ENCODE results near the gene PTER. TPM values are rescaled to one million over a fixed set of nuclear protein-coding genes. Genes with fewer than 3 reads are reported as not detected.

Gene PTER, protein sequence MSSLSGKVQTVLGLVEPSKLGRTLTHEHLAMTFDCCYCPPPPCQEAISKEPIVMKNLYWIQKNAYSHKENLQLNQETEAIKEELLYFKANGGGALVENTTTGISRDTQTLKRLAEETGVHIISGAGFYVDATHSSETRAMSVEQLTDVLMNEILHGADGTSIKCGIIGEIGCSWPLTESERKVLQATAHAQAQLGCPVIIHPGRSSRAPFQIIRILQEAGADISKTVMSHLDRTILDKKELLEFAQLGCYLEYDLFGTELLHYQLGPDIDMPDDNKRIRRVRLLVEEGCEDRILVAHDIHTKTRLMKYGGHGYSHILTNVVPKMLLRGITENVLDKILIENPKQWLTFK
- polyA plus RNA-seq (2013), result 9.6 and 10.1 TPM in 2 replicates

DNA sequence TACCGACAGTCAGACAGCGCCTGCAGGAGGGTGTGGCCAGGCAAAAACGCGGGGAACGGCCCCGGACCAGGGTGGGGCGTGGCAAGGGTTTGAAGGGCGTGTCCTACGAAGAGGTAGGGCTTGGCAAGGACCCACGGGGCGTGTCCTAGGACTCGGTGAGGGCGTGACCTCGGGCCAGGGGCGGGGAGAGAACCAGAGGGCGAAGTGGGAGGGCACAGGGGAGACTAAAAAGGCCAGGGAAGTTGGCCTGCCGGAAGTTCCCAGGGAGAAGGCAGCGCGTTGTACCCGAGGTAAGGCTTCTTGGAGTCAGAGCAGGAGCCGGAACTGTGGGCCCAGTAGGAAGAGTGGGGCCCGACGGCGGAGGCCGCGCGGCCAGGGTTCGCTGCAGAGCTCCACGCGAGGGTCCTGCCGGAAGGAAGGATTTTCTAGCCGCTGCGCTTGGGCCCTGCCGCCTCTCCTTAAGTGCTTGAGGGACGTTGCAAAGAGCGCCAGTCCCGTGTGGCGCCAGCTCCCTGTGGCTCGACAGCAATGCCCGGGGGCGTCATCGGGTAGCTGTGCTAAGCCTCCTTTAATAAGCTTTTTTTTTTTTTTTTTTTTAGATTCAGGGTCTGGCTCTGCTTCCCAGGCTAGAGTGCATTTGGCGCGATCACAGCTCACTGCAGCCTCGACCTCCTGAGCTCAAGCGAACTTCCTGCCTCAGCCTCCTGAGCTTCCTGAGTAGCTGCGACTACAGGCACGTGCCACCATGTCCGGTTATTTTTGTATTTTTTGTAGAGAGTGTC lies at the start of gene PTER:
PTER (plus strand) TSS at position 253 of the 782 bp plus-strand sequence. CDS start 47,375 bp downstream, outside the sequence.
- Histone ChIP-seq H2AK5ac (ENCODE audit: low read length) (no peak within 1 kb of the TSS), H3K14ac (ENCODE audit: low read length) (peak within 1 kb of the TSS; percentile 80), H3K23ac (ENCODE audit: low read length) (no peak within 1 kb of the TSS), H4K91ac (ENCODE audit: low read depth, low read length) (peak within 1 kb of the TSS; percentile 79), H4K12ac (ENCODE audit: low read depth, low read length) (peak within 1 kb of the TSS; percentile 75), H3K9me3 (ENCODE audit: insufficient read depth, low read depth, low read length) (no peaks in the 10 kb centered on the region), H2BK120ac (ENCODE audit: insufficient read depth, low read length, poor library complexity) (peak within 1 kb of the TSS; percentile 57), H3K79me2 (ENCODE audit: control insufficient read depth, insufficient read depth, low read length, poor library complexity) (peaks cover 2% of the 10 kb centered on the region), H3K4me3 (ENCODE audit: low read depth, low read length) (peak within 1 kb of the TSS; percentile 67), H2BK12ac (ENCODE audit: low read length) (no peak within 1 kb of the TSS), H3K27me3 (ENCODE audit: insufficient read depth, low read length) (no peaks in the 10 kb centered on the region), H2BK5ac (ENCODE audit: low read depth, low read length, poor library complexity) (peak within 1 kb of the TSS; percentile 38), H2AFZ (ENCODE audit: insufficient read depth, low read length, poor library complexity) (peak within 1 kb of the TSS; percentile 83), H3K4me1 (ENCODE audit: control insufficient read depth in 1 of 2, insufficient read depth in 2 of 2, low read length in 2 of 2) (peaks cover 12 to 13% of the 10 kb centered on the region in 2 experiments), H3K36me3 (ENCODE audit: control insufficient read depth in 1 of 2, insufficient read depth in 2 of 2, low read length in 2 of 2) (no peaks in the 10 kb centered on the region), H3K18ac (ENCODE audit: low read length) (peak within 1 kb of the TSS; percentile 93), H3K4me2 (ENCODE audit: low read length) (peak within 1 kb of the TSS; percentile 57), H3K4ac (ENCODE audit: low read depth, low read length) (peak within 1 kb of the TSS; percentile 57), H3K79me1 (ENCODE audit: low read length) (peaks cover 3% of the 10 kb centered on the region), H3K27ac (ENCODE audit: low read depth, low read length) (peak within 1 kb of the TSS; percentile 42), H4K8ac (ENCODE audit: low read depth, low read length) (peak within 1 kb of the TSS; percentile 96), H3K9ac (ENCODE audit: low read length) (peak within 1 kb of the TSS; percentile 64)
- DNase-seq, result peak; percentile 97 to 98
- WGBS (ENCODE audit: extremely low coverage, insufficient coverage, insufficient read length), result no CpG with 5 or more reads among the region's 49 CpGs

DNA sequence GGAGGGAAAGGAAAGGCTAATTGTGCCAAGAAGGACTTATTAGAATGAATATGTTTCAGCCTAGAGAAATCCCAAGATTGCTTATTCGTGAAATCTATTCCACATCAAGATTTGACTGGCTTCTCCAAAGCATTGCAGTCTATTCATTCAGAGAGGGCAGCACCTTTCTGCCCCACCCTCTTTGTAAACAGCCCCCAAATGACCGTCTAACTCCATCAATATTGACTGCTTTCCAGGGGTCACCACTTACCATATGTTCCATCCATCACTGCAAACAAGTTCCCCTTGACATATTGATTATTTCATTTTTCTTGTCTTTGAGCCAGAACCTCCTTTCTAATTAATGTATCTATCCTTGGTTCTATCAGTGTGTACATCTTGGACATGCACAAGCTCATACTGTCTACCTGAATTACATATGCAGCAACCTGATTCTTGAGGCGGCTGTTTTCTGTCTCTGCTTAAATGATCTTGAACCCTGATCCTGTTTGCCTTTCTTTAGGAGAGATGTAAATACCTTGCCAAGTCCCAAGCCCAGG lies 44.2 kb upstream of the PTER start:
- no peak overlapping the region for H3K18ac ChIP-seq (ENCODE audit: low read length)
- H2BK12ac ChIP-seq (ENCODE audit: low read length), result no peak overlapping the region
- no peaks in the 10 kb centered on the region for H3K9me3 ChIP-seq (ENCODE audit: insufficient read depth, low read depth, low read length)
- H3K4me3 ChIP-seq (ENCODE audit: low read depth, low read length), result no peak overlapping the region
- no peaks in the 10 kb centered on the region for H3K4me1 ChIP-seq (ENCODE audit: control insufficient read depth in 1 of 2, insufficient read depth in 2 of 2, low read length in 2 of 2)
- no peaks in the 10 kb centered on the region for H3K79me2 ChIP-seq (ENCODE audit: control insufficient read depth, insufficient read depth, low read length, poor library complexity)
- no peak overlapping the region for H2AK5ac ChIP-seq (ENCODE audit: low read length)
- no peaks in the 10 kb centered on the region for H3K36me3 ChIP-seq (ENCODE audit: control insufficient read depth in 1 of 2, insufficient read depth in 2 of 2, low read length in 2 of 2)
- WGBS (ENCODE audit: extremely low coverage, insufficient coverage, insufficient read length), result no CpG with 5 or more reads among the region's 3 CpGs
- no peak overlapping the region for H3K9ac ChIP-seq (ENCODE audit: low read length)
- H3K27ac ChIP-seq (ENCODE audit: low read depth, low read length), result no peak overlapping the region
- H2BK5ac ChIP-seq (ENCODE audit: low read depth, low read length, poor library complexity), result no peak overlapping the region
- H3K79me1 ChIP-seq (ENCODE audit: low read length), result no peaks in the 10 kb centered on the region
- no peak overlapping the region for H3K4ac ChIP-seq (ENCODE audit: low read depth, low read length)
- no peak overlapping the region for H3K4me2 ChIP-seq (ENCODE audit: low read length)
- no peak overlapping the region for H2BK120ac ChIP-seq (ENCODE audit: insufficient read depth, low read length, poor library complexity)
- H4K91ac ChIP-seq (ENCODE audit: low read depth, low read length), result no peak overlapping the region
- H3K14ac ChIP-seq (ENCODE audit: low read length), result no peak overlapping the region
- no peak for DNase-seq
- H2AFZ ChIP-seq (ENCODE audit: insufficient read depth, low read length, poor library complexity), result no peak overlapping the region
- H3K27me3 ChIP-seq (ENCODE audit: insufficient read depth, low read length), result no peaks in the 10 kb centered on the region
- H3K23ac ChIP-seq (ENCODE audit: low read length), result no peak overlapping the region
- H4K12ac ChIP-seq (ENCODE audit: low read depth, low read length), result no peak overlapping the region
- H4K8ac ChIP-seq (ENCODE audit: low read depth, low read length), result no peak overlapping the region

DNA sequence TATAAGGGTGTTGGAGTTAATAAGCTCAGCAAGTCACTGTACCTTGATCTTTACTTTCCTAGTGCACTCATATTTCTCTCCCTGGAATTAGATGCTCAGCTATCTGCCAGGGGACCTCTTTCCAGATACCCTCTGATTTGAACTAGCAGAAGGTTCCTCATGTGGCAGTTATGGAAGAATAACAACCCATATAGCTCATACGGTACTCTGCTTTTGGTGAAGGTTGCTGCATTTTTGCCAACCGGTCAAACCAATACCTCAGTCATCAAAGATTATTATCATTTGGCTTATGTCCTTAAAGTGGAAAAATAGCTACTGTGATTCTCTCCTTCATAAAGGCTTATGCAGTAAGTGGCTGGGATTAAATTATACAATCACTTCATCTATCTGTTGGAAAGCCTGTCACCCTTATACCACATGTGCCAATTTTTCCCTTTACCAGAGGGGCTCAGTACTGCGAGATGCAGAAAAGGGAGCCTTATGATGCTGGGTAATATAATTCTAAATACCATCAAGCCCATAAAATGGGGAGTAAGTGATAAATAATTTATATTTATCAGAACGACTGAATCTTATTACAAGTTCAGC lies 43.4 kb upstream of the PTER start:
- H3K27me3 ChIP-seq (ENCODE audit: insufficient read depth, low read length), result no peaks in the 10 kb centered on the region
- no peak overlapping the region for H4K8ac ChIP-seq (ENCODE audit: low read depth, low read length)
- H3K4me2 ChIP-seq (ENCODE audit: low read length), result no peak overlapping the region
- no peak overlapping the region for H3K9ac ChIP-seq (ENCODE audit: low read length)
- no peak overlapping the region for H3K23ac ChIP-seq (ENCODE audit: low read length)
- no peak overlapping the region for H3K14ac ChIP-seq (ENCODE audit: low read length)
- no peak for DNase-seq
- H3K9me3 ChIP-seq (ENCODE audit: insufficient read depth, low read depth, low read length), result no peaks in the 10 kb centered on the region
- H3K79me2 ChIP-seq (ENCODE audit: control insufficient read depth, insufficient read depth, low read length, poor library complexity), result no peaks in the 10 kb centered on the region
- no peak overlapping the region for H3K27ac ChIP-seq (ENCODE audit: low read depth, low read length)
- H3K4me3 ChIP-seq (ENCODE audit: low read depth, low read length), result no peak overlapping the region
- no peak overlapping the region for H3K18ac ChIP-seq (ENCODE audit: low read length)
- no peaks in the 10 kb centered on the region for H3K36me3 ChIP-seq (ENCODE audit: control insufficient read depth in 1 of 2, insufficient read depth in 2 of 2, low read length in 2 of 2)
- no peak overlapping the region for H4K91ac ChIP-seq (ENCODE audit: low read depth, low read length)
- no peak overlapping the region for H2BK12ac ChIP-seq (ENCODE audit: low read length)
- no peaks in the 10 kb centered on the region for H3K4me1 ChIP-seq (ENCODE audit: control insufficient read depth in 1 of 2, insufficient read depth in 2 of 2, low read length in 2 of 2)
- WGBS (ENCODE audit: extremely low coverage, insufficient coverage, insufficient read length), result no CpG with 5 or more reads among the region's 4 CpGs
- no peaks in the 10 kb centered on the region for H3K79me1 ChIP-seq (ENCODE audit: low read length)
- H2BK5ac ChIP-seq (ENCODE audit: low read depth, low read length, poor library complexity), result no peak overlapping the region
- H2AFZ ChIP-seq (ENCODE audit: insufficient read depth, low read length, poor library complexity), result no peak overlapping the region
- H3K4ac ChIP-seq (ENCODE audit: low read depth, low read length), result no peak overlapping the region
- no peak overlapping the region for H2AK5ac ChIP-seq (ENCODE audit: low read length)
- H4K12ac ChIP-seq (ENCODE audit: low read depth, low read length), result no peak overlapping the region
- H2BK120ac ChIP-seq (ENCODE audit: insufficient read depth, low read length, poor library complexity), result no peak overlapping the region

DNA sequence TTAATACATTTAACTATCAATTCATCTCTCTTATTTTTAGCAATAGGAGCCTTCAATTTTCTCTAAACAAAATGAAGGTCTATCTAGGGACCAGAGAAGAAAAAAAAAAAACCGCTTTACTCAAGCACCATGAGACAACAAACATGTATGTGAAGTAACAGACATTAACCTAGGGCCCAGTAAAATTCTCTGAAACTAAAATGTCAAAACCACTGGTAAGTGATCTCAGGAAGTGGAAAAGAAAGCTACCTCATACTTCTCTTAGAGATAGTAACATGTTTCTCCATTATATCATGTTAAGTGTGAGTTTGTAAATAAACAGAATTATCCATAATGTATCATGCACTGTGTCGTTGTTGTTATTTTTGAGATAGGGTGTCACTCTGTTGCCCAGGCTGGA lies 35.4 kb upstream of the PTER start:
- Histone ChIP-seq H4K12ac (ENCODE audit: low read depth, low read length) (no peak overlapping the region), H3K36me3 (ENCODE audit: control insufficient read depth in 1 of 2, insufficient read depth in 2 of 2, low read length in 2 of 2) (no peaks in the 10 kb centered on the region), H3K4me2 (ENCODE audit: low read length) (no peak overlapping the region), H4K8ac (ENCODE audit: low read depth, low read length) (no peak overlapping the region), H3K4me1 (ENCODE audit: control insufficient read depth in 1 of 2, insufficient read depth in 2 of 2, low read length in 2 of 2) (no peaks in the 10 kb centered on the region), H2AFZ (ENCODE audit: insufficient read depth, low read length, poor library complexity) (no peak overlapping the region), H3K79me2 (ENCODE audit: control insufficient read depth, insufficient read depth, low read length, poor library complexity) (no peaks in the 10 kb centered on the region), H2BK120ac (ENCODE audit: insufficient read depth, low read length, poor library complexity) (no peak overlapping the region), H4K91ac (ENCODE audit: low read depth, low read length) (no peak overlapping the region), H3K23ac (ENCODE audit: low read length) (no peak overlapping the region), H3K14ac (ENCODE audit: low read length) (no peak overlapping the region), H3K27me3 (ENCODE audit: insufficient read depth, low read length) (no peaks in the 10 kb centered on the region), H3K27ac (ENCODE audit: low read depth, low read length) (no peak overlapping the region), H2AK5ac (ENCODE audit: low read length) (no peak overlapping the region), H2BK5ac (ENCODE audit: low read depth, low read length, poor library complexity) (no peak overlapping the region), H3K18ac (ENCODE audit: low read length) (no peak overlapping the region), H3K4ac (ENCODE audit: low read depth, low read length) (no peak overlapping the region), H3K4me3 (ENCODE audit: low read depth, low read length) (no peak overlapping the region), H2BK12ac (ENCODE audit: low read length) (no peak overlapping the region), H3K9ac (ENCODE audit: low read length) (no peak overlapping the region), H3K9me3 (ENCODE audit: insufficient read depth, low read depth, low read length) (no peaks in the 10 kb centered on the region), H3K79me1 (ENCODE audit: low read length) (no peaks in the 10 kb centered on the region)
- DNase-seq, result no peak
- no CpG with 5 or more reads among the region's 2 CpGs for WGBS (ENCODE audit: extremely low coverage, insufficient coverage, insufficient read length)

Data from trophoblast cell (in vitro differentiated cells and primary cell).